Spleen (tissue), 3 donors: ENCODE results near the gene RBMX.

Source experiments
- POLR2A ChIP-seq, 3 donors: fragments of 450-650 bp; IDR thresholded peaks; one replicate each; pipeline ENCODE4 v1.5.1; 2017; ENCODE audit warnings: antibody characterized with exemption in 3 of 3, mild to moderate bottlenecking in 1 of 3
- POLR2AphosphoS5 ChIP-seq, 3 donors: sonication (generic); formaldehyde crosslinking; IDR thresholded peaks; one replicate each; pipeline ENCODE4 v1.5.1; 2017; ENCODE audit warnings: antibody characterized with exemption in 3 of 3

- TF ChIP-seq POLR2AphosphoS5 (IDR thresholded peaks at IDR 0.05) (no peak), POLR2A (IDR thresholded peaks at IDR 0.05) (no peak)
Measured at GRCh38 chrX:136916827-136917226, 36.3 kb upstream of the RBMX start.
